ENCODE results near the gene MGAT5. TPM values are rescaled to one million over a fixed set of nuclear protein-coding genes. Genes with fewer than 3 reads are reported as not detected.

MGAT5 gene
- total RNA-seq, 1 experiment from 2014 or later: 34.0 TPM

DNA sequence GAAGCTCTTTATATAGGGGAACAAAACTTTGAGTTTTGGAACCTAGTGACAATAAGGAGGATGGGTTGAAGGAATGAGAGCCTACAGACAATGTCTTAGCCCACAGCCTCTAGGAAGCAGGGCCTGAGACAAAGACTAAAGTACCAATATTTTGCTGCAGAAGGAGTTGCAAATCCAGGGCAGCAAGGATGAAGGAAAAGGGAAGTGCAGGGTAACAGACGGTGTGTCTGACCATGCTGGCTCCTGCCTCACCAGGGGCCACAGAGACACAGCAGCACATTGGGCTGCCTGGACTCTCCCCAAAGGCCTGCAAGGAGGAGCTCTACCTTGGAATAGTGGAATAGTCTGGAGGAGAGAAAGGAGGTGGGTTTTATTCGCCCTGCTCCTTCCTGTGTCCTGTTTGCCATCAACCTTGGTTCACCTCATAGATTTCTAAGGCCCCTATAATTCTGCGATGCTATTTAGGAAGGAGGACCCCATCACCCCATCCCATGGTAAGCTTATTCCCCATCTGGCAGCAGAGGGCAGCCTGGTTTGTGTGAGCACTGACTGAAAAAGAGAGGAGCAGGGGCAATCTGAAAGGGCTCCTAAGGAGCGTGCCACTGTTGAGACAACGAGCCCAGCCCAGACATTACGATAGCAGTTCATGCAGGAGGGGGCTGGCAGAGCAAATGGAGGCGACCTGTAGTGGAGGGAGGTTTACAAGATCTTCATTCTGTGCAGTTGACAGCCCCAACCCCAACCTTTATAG lies 143.4 kb downstream of the MGAT5 start:
- H3K27ac ChIP-seq (ENCODE audit: low read depth, low read length): no peak overlapping the region
- no peak for DNase-seq (ENCODE audit: low read depth, low spot score)
- intact Hi-C loops (cut with micrococcal nuclease): no loop called here
- H3K9ac ChIP-seq (ENCODE audit: low read length): no peak overlapping the region
- ChIA-PET RAD21 (ENCODE audit: low non-redundant PET in 1 of 2, low total read pairs in 2 of 2, uncharacterized antibody in 2 of 2, unreplicated experiment in 2 of 2) (no interaction called here), POLR2A (no interaction called here), CTCF (no interaction called here)
- H3K36me3 ChIP-seq (ENCODE audit: control insufficient read depth in 1 of 2, insufficient read depth in 2 of 2, low read length in 2 of 2): no peaks in the 10 kb centered on the region
- no peak overlapping the region for H3K4me2 ChIP-seq (ENCODE audit: low read length)
- ATAC-seq: no peak
- H3K9me2 ChIP-seq (ENCODE audit: insufficient read depth): no peaks in the 10 kb centered on the region
- no TSS peak for BruUV-seq (replicated peaks)
- H3K27me3 ChIP-seq (ENCODE audit: insufficient read depth, low read length): no peaks in the 10 kb centered on the region
- H3K79me2 ChIP-seq (ENCODE audit: insufficient read depth, low read length): no peaks in the 10 kb centered on the region
- no peak overlapping the region for H3K4me3 ChIP-seq (replicated peaks in 1 of 2; ENCODE audit: low read depth in 1 of 2, low read length in 2 of 2)
- no peaks in the 10 kb centered on the region for H4K20me1 ChIP-seq (ENCODE audit: insufficient read depth)
- no peak overlapping the region for H2AFZ ChIP-seq (ENCODE audit: low read depth, low read length, poor library complexity, severe bottlenecking)
- H3K9me3 ChIP-seq (ENCODE audit: control insufficient read depth in 1 of 2, insufficient read depth in 1 of 2, low read depth in 1 of 2, low read length in 2 of 2): no peaks in the 10 kb centered on the region
- TF ChIP-seq EZH2phosphoT487 (IDR thresholded peaks at IDR 0.05; ENCODE audit: borderline replicate concordance) (no peak), ZNF274 (IDR thresholded peaks at IDR 0.05; ENCODE audit: low read depth, low read length) (no peak), EZH2 (IDR thresholded peaks at IDR 0.05) (no peak), CEBPB (IDR thresholded peaks at IDR 0.05; ENCODE audit: low read depth) (no peak), EGR1 (IDR thresholded peaks at IDR 0.05; ENCODE audit: low read depth) (no peak), POLR2AphosphoS5 (IDR thresholded peaks at IDR 0.05; ENCODE audit: low read depth, low read length) (no peak), ELF1 (IDR thresholded peaks at IDR 0.05; ENCODE audit: borderline replicate concordance, low read depth) (no peak), RAD21 (IDR thresholded peaks at IDR 0.05; ENCODE audit: low read depth) (no peak), SIN3A (IDR thresholded peaks at IDR 0.05; ENCODE audit: low read depth) (no peak), CBX3 (IDR thresholded peaks at IDR 0.05; ENCODE audit: low read depth) (no peak), SP1 (IDR thresholded peaks at IDR 0.05; ENCODE audit: low read depth) (no peak), TCF7L2 (IDR thresholded peaks at IDR 0.05; ENCODE audit: borderline replicate concordance, extremely low read depth, insufficient read depth, insufficient read length) (no peak), POLR2A (IDR thresholded peaks at IDR 0.05; ENCODE audit: borderline replicate concordance, extremely low read depth, insufficient read depth, insufficient read length) (no peak)
- TF ChIP-seq, protein P1, sequence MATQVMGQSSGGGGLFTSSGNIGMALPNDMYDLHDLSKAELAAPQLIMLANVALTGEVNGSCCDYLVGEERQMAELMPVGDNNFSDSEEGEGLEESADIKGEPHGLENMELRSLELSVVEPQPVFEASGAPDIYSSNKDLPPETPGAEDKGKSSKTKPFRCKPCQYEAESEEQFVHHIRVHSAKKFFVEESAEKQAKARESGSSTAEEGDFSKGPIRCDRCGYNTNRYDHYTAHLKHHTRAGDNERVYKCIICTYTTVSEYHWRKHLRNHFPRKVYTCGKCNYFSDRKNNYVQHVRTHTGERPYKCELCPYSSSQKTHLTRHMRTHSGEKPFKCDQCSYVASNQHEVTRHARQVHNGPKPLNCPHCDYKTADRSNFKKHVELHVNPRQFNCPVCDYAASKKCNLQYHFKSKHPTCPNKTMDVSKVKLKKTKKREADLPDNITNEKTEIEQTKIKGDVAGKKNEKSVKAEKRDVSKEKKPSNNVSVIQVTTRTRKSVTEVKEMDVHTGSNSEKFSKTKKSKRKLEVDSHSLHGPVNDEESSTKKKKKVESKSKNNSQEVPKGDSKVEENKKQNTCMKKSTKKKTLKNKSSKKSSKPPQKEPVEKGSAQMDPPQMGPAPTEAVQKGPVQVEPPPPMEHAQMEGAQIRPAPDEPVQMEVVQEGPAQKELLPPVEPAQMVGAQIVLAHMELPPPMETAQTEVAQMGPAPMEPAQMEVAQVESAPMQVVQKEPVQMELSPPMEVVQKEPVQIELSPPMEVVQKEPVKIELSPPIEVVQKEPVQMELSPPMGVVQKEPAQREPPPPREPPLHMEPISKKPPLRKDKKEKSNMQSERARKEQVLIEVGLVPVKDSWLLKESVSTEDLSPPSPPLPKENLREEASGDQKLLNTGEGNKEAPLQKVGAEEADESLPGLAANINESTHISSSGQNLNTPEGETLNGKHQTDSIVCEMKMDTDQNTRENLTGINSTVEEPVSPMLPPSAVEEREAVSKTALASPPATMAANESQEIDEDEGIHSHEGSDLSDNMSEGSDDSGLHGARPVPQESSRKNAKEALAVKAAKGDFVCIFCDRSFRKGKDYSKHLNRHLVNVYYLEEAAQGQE (IDR thresholded peaks at IDR 0.05; ENCODE audit: low read depth): no peak
- TF ChIP-seq, protein P2, sequence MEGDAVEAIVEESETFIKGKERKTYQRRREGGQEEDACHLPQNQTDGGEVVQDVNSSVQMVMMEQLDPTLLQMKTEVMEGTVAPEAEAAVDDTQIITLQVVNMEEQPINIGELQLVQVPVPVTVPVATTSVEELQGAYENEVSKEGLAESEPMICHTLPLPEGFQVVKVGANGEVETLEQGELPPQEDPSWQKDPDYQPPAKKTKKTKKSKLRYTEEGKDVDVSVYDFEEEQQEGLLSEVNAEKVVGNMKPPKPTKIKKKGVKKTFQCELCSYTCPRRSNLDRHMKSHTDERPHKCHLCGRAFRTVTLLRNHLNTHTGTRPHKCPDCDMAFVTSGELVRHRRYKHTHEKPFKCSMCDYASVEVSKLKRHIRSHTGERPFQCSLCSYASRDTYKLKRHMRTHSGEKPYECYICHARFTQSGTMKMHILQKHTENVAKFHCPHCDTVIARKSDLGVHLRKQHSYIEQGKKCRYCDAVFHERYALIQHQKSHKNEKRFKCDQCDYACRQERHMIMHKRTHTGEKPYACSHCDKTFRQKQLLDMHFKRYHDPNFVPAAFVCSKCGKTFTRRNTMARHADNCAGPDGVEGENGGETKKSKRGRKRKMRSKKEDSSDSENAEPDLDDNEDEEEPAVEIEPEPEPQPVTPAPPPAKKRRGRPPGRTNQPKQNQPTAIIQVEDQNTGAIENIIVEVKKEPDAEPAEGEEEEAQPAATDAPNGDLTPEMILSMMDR (IDR thresholded peaks at IDR 0.05 in 2 of 3, conservative IDR thresholded peaks at IDR 0.05 in 1 of 3; ENCODE audit: borderline replicate concordance in 1 of 3, insufficient read depth in 1 of 3, low read depth in 2 of 3, low read length in 2 of 3): no peak
- TF ChIP-seq, protein P3, sequence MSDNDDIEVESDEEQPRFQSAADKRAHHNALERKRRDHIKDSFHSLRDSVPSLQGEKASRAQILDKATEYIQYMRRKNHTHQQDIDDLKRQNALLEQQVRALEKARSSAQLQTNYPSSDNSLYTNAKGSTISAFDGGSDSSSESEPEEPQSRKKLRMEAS (IDR thresholded peaks at IDR 0.05): no peak
- TF ChIP-seq, protein P4, sequence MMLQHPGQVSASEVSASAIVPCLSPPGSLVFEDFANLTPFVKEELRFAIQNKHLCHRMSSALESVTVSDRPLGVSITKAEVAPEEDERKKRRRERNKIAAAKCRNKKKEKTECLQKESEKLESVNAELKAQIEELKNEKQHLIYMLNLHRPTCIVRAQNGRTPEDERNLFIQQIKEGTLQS (IDR thresholded peaks at IDR 0.05): no peak
- TF ChIP-seq, protein P5, sequence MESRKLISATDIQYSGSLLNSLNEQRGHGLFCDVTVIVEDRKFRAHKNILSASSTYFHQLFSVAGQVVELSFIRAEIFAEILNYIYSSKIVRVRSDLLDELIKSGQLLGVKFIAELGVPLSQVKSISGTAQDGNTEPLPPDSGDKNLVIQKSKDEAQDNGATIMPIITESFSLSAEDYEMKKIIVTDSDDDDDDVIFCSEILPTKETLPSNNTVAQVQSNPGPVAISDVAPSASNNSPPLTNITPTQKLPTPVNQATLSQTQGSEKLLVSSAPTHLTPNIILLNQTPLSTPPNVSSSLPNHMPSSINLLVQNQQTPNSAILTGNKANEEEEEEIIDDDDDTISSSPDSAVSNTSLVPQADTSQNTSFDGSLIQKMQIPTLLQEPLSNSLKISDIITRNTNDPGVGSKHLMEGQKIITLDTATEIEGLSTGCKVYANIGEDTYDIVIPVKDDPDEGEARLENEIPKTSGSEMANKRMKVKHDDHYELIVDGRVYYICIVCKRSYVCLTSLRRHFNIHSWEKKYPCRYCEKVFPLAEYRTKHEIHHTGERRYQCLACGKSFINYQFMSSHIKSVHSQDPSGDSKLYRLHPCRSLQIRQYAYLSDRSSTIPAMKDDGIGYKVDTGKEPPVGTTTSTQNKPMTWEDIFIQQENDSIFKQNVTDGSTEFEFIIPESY (IDR thresholded peaks at IDR 0.05; ENCODE audit: extremely low read depth, insufficient replicate concordance, low read length): no peak
- peaks cover 0 to under 1% of the 10 kb centered on the region in 2 experiments; a peak in 2 of 4 replicates for H3K4me1 ChIP-seq (ENCODE audit: control insufficient read depth in 1 of 2, insufficient read depth in 2 of 2, low read length in 2 of 2)

Data from HCT116 (cell line).